HEK293 (cell line): ENCODE data around the gene EXOC3L2.
A peak's percentile ranks its signal among the peaks of the same experiment; 100 is the strongest.

ENCODE experiments used
- CTCF ChIA-PET: fragments of 350-600 bp; formaldehyde crosslinking; extraction: SDS; loops from one replicate; lab custom pipeline; 2021; ENCODE audit warnings: antibody characterized with exemption; lab: Yijun Ruan, JAX
- POLR2A ChIA-PET: fragments of 300-600 bp; formaldehyde crosslinking; extraction: SDS; loops from one replicate; lab custom pipeline; 2020; ENCODE audit warnings: antibody characterized with exemption, inconsistent platforms; lab: Yijun Ruan, JAX
- H3K27ac ChIP-seq: fragments of 200-500 bp; sonication (Bioruptor generic); 2 replicates; pipeline ENCODE4 v1.5.1; 2014; ENCODE audit warnings: low read depth, low read length, control low read depth, inconsistent platforms; ENCODE audit errors: extremely low read depth
- H3K36me3 ChIP-seq, 2 experiments: fragments of 200-500 bp in 1 of 2; sonication (Bioruptor generic) in 1 of 2; 1 replicate in 1 of 2; 2 replicates in 1 of 2; pipeline ENCODE4 v1.5.1; 2014 to 2017; ENCODE audit warnings: inconsistent platforms in 2 of 2, low read length in 2 of 2; ENCODE audit not compliant: control insufficient read depth in 2 of 2, insufficient read depth in 1 of 2
- H3K4me1 ChIP-seq: fragments of 200-500 bp; sonication (Bioruptor generic); 2 replicates; pipeline ENCODE4 v1.5.1; 2014; ENCODE audit warnings: mild to moderate bottlenecking, low read length, inconsistent platforms; ENCODE audit not compliant: control insufficient read depth, insufficient read depth
- H3K4me3 ChIP-seq: 2 replicates; pipeline ENCODE4 v1.5.1; 2011; ENCODE audit warnings: low read depth, mild to moderate bottlenecking, control low read depth, low read length, moderate library complexity
- H3K9me3 ChIP-seq: fragments of 200-500 bp; sonication (Bioruptor generic); 2 replicates; pipeline ENCODE4 v1.5.1; 2014; ENCODE audit warnings: low read depth, low read length, inconsistent platforms; ENCODE audit not compliant: control insufficient read depth, insufficient read depth
- GLIS1 ChIP-seq: fragments of 450-650 bp; formaldehyde crosslinking; IDR thresholded peaks from 2 replicates; pipeline ENCODE4 v1.5.1; 2016; ENCODE audit warnings: missing biosample characterization, missing genetic modification characterization
- HOXD13 ChIP-seq: sonication (generic); formaldehyde crosslinking; IDR thresholded peaks from 2 replicates; pipeline ENCODE4 v1.8.0; 2022; ENCODE audit warnings: missing genetic modification reagents, borderline replicate concordance
- KLF1 ChIP-seq: fragments of 450-650 bp; formaldehyde crosslinking; IDR thresholded peaks from 2 replicates; pipeline ENCODE4 v1.5.1; 2016; ENCODE audit warnings: missing biosample characterization, missing genetic modification characterization
- MEIS1 ChIP-seq: sonication (generic); formaldehyde crosslinking; IDR thresholded peaks from 2 replicates; pipeline ENCODE4 v1.8.1; 2022; ENCODE audit warnings: missing genetic modification reagents, mild to moderate bottlenecking, borderline replicate concordance
- PATZ1 ChIP-seq: fragments of 450-650 bp; formaldehyde crosslinking; IDR thresholded peaks from 2 replicates; pipeline ENCODE4 v1.5.1; 2016; ENCODE audit warnings: missing biosample characterization, missing genetic modification characterization
- PRDM10 ChIP-seq: fragments of 450-650 bp; formaldehyde crosslinking; IDR thresholded peaks from 2 replicates; pipeline ENCODE4 v1.5.1; 2016; ENCODE audit warnings: missing biosample characterization, missing genetic modification characterization
- TCF7L2 ChIP-seq: IDR thresholded peaks from 2 replicates; pipeline ENCODE4 v1.6.1; 2011; ENCODE audit warnings: low read depth, mild to moderate bottlenecking, inconsistent platforms, low read length, moderate library complexity, borderline replicate concordance
- ZBTB11 ChIP-seq: fragments of 450-650 bp; formaldehyde crosslinking; conservative IDR thresholded peaks from 2 replicates; pipeline ENCODE4 v1.5.1; 2016; ENCODE audit warnings: low read depth, missing biosample characterization, missing genetic modification characterization
- ZBTB17 ChIP-seq: fragments of 450-650 bp; formaldehyde crosslinking; IDR thresholded peaks from 2 replicates; pipeline ENCODE4 v1.5.1; 2016; ENCODE audit warnings: missing biosample characterization, missing genetic modification characterization
- ZBTB44 ChIP-seq: fragments of 450-650 bp; IDR thresholded peaks from 2 replicates; pipeline ENCODE4 v1.5.1; 2018; ENCODE audit warnings: missing biosample characterization, mild to moderate bottlenecking, missing genetic modification characterization
- ZBTB7A ChIP-seq: fragments of 450-650 bp; formaldehyde crosslinking; IDR thresholded peaks from 2 replicates; pipeline ENCODE4 v1.5.1; 2016; ENCODE audit warnings: low read depth, missing biosample characterization, missing genetic modification characterization
- ZNF112 ChIP-seq: fragments of 450-650 bp; formaldehyde crosslinking; IDR thresholded peaks from 2 replicates; pipeline ENCODE4 v1.5.0; 2017; ENCODE audit warnings: missing biosample characterization, missing genetic modification characterization
- ZNF132 ChIP-seq: fragments of 450-650 bp; formaldehyde crosslinking; IDR thresholded peaks from 2 replicates; pipeline ENCODE4 v1.5.1; 2017; ENCODE audit warnings: missing biosample characterization, missing genetic modification characterization, borderline replicate concordance
- ZNF24 ChIP-seq: fragments of 450-650 bp; formaldehyde crosslinking; IDR thresholded peaks from 2 replicates; pipeline ENCODE4 v1.5.1; 2016; ENCODE audit warnings: missing biosample characterization, missing genetic modification characterization
- ZNF335 ChIP-seq: fragments of 450-650 bp; formaldehyde crosslinking; conservative IDR thresholded peaks from 2 replicates; pipeline ENCODE4 v1.5.1; 2016; ENCODE audit warnings: missing biosample characterization, missing genetic modification characterization
- ZNF362 ChIP-seq: fragments of 450-650 bp; formaldehyde crosslinking; IDR thresholded peaks from 2 replicates; pipeline ENCODE4 v1.5.1; 2016; ENCODE audit warnings: missing biosample characterization, missing genetic modification characterization
- ZNF501 ChIP-seq: fragments of 450-650 bp; formaldehyde crosslinking; IDR thresholded peaks from 2 replicates; pipeline ENCODE4 v1.5.1; 2016; ENCODE audit warnings: missing biosample characterization, missing genetic modification characterization
- ZNF585B ChIP-seq: fragments of 450-650 bp; formaldehyde crosslinking; IDR thresholded peaks from 2 replicates; pipeline ENCODE4 v1.5.1; 2016; ENCODE audit warnings: missing biosample characterization, missing genetic modification characterization
- ZNF660 ChIP-seq: fragments of 450-650 bp; IDR thresholded peaks from 2 replicates; pipeline ENCODE4 v1.5.1; 2018; ENCODE audit warnings: missing biosample characterization, mild to moderate bottlenecking, missing genetic modification characterization
- ZSCAN30 ChIP-seq: fragments of 450-650 bp; IDR thresholded peaks from 2 replicates; pipeline ENCODE4 v1.5.1; 2018; ENCODE audit warnings: missing biosample characterization, mild to moderate bottlenecking, missing genetic modification characterization, moderate library complexity

Gene EXOC3L2

GRCh38 chr19:45179892-45180370, 65.3 kb downstream of the EXOC3L2 start:
- CTCF ChIA-PET, result interaction anchor here (0.6 to 2.8 kb wide), 5 partner anchors 8 to 830 kb away, joined by 3 to 16 read pairs (median 4); no protein-coding TSS in a partner anchor
- Histone ChIP-seq H3K27ac (peak overlapping the region; percentile 85; the same call in 1 of the 2 replicates), H3K4me3 (peak overlapping the region; percentile 71)
- TF ChIP-seq GLIS1 (tag by site-specific recombination) (0 out of 2 replicates have a peak, but pooled peaks have one; percentile 9), MEIS1 (no peak), ZNF362 (tag by site-specific recombination) (peak; percentile 13; the same call in 1 of the 2 replicates), ZNF335 (tag by site-specific recombination) (peak; percentile 38), PRDM10 (peak; percentile 62), ZBTB17 (peak; percentile 39; the same call in 1 of the 2 replicates), ZBTB7A (tag by site-specific recombination) (no peak), ZSCAN30 (no peak)
- TF ChIP-seq, all 188 proteins: peak for 5
- no peaks in the 10 kb centered on the region for H3K9me3 ChIP-seq
- H3K36me3 ChIP-seq, result peaks cover 8 to 9% of the 10 kb centered on the region in 2 experiments
- H3K4me1 ChIP-seq, result peaks cover 8% of the 10 kb centered on the region
- POLR2A ChIA-PET, result interaction anchor here (1.0 to 4.2 kb wide), 3 partner anchors 88 to 225 kb away, joined by 3 to 54 read pairs (median 23); partner anchors contain the start of genes CLASRP and PPP1R37

- H3K36me3 ChIP-seq, result peaks cover 8 to 9% of the 10 kb centered on the region in 2 experiments
- H3K4me1 ChIP-seq, result peaks cover 8% of the 10 kb centered on the region
- POLR2A ChIA-PET, result interaction anchor here (0.7 to 4.2 kb wide), 16 partner anchors 11 to 333 kb away, joined by 3 to 54 read pairs (median 4); partner anchors contain the start of genes CLASRP, CLPTM1, ERCC2 and NECTIN2
- CTCF ChIA-PET, result interaction anchor here (0.7 to 2.8 kb wide), 9 partner anchors 8 to 299 kb away, joined by 3 to 16 read pairs (median 5); no protein-coding TSS in a partner anchor
- peak overlapping the region; percentile 85 for H3K27ac ChIP-seq
- no peaks in the 10 kb centered on the region for H3K9me3 ChIP-seq
- peak overlapping the region; percentile 71 for H3K4me3 ChIP-seq
- TF ChIP-seq HOXD13 (CRISPR knock-in tag) (no peak), ZNF501 (tag by site-specific recombination) (peak; percentile 26; the same call in 1 of the 2 replicates), ZNF24 (tag by site-specific recombination) (0 out of 2 replicates have a peak, but pooled peaks have one; percentile 18), ZNF112 (tag by site-specific recombination) (no peak), ZNF335 (tag by site-specific recombination) (peak; percentile 90), ZBTB44 (peak; percentile 38; the same call in 1 of the 2 replicates), ZNF132 (tag by site-specific recombination) (no peak), ZNF660 (peak; percentile 62; the same call in 1 of the 2 replicates), PATZ1 (tag by site-specific recombination) (peak; percentile 27; the same call in 1 of the 2 replicates), ZBTB11 (tag by site-specific recombination) (0 out of 2 replicates have a peak, but pooled peaks have one; percentile 4), ZNF585B (tag by site-specific recombination) (no peak), KLF1 (tag by site-specific recombination) (0 out of 2 replicates have a peak, but pooled peaks have one; percentile 0), TCF7L2 (no peak)
These were observed 65.9 kb downstream of the EXOC3L2 start for GRCh38 chr19:45179072-45179891.
